Neural progenitor cell (in vitro differentiated cells): ENCODE results near the gene NATD1. TPM values are rescaled to one million over a fixed set of nuclear protein-coding genes. Genes with fewer than 3 reads are reported as not detected.

Source experiments
- DNase-seq: peaks from one replicate; pipeline ENCODE4 v3.0.0-alpha.2; 2016; ENCODE audit warnings: low spot score
- H2AFZ ChIP-seq: fragments of 200-600 bp; sonication (generic); replicated peaks from 2 replicates; pipeline ENCODE4 v1.6.1; 2016; ENCODE audit warnings: antibody characterized with exemption
- H3F3A ChIP-seq: fragments of 200-600 bp; sonication (generic); 2 replicates; pipeline ENCODE4 v1.6.1; 2016; ENCODE audit warnings: antibody characterized with exemption, low read depth
- H3K27ac ChIP-seq: fragments of 200-600 bp; sonication (generic); 2 replicates; pipeline ENCODE4 v1.5.1; 2016; ENCODE audit warnings: mild to moderate bottlenecking
- H3K27me3 ChIP-seq: fragments of 200-600 bp; sonication (generic); 2 replicates; pipeline ENCODE4 v1.6.1; 2016; ENCODE audit warnings: mild to moderate bottlenecking, moderate library complexity
- H3K36me3 ChIP-seq: fragments of 200-600 bp; sonication (generic); 2 replicates; pipeline ENCODE4 v1.5.1; 2016
- H3K4me1 ChIP-seq: fragments of 200-600 bp; sonication (generic); 2 replicates; pipeline ENCODE4 v1.6.1; 2016; ENCODE audit warnings: mixed run types
- H3K4me2 ChIP-seq: fragments of 200-600 bp; sonication (generic); 2 replicates; pipeline ENCODE4 v1.6.1; 2016
- H3K4me3 ChIP-seq: fragments of 200-600 bp; sonication (generic); 2 replicates; pipeline ENCODE4 v1.5.1; 2016
- H3K79me2 ChIP-seq: fragments of 200-600 bp; sonication (generic); 2 replicates; pipeline ENCODE4 v1.6.1; 2016; ENCODE audit warnings: low read depth
- H3K9ac ChIP-seq: fragments of 200-600 bp; sonication (generic); 2 replicates; pipeline ENCODE4 v1.6.1; 2016
- H3K9me3 ChIP-seq: fragments of 200-600 bp; sonication (generic); 2 replicates; pipeline ENCODE4 v1.5.1; 2016; ENCODE audit warnings: low read depth
- H4K20me1 ChIP-seq: fragments of 200-600 bp; sonication (generic); 2 replicates; pipeline ENCODE4 v1.6.1; 2016; ENCODE audit warnings: low read depth
- H3K27ac Mint-ChIP-seq: 3 replicates; pipeline ENCODE4 v1.8.0; 2021; ENCODE audit warnings: mixed read lengths
- H3K27me3 Mint-ChIP-seq: 2 replicates; pipeline ENCODE4 v1.8.0; 2022; ENCODE audit warnings: low read depth, mild to moderate bottlenecking, inconsistent platforms, moderate library complexity, mixed read lengths; ENCODE audit not compliant: insufficient read depth
- H3K36me3 Mint-ChIP-seq: 3 replicates; pipeline ENCODE4 v1.8.0; 2021; ENCODE audit warnings: mixed read lengths
- H3K4me1 Mint-ChIP-seq: 3 replicates; pipeline ENCODE4 v1.8.0; 2021; ENCODE audit warnings: mixed read lengths
- H3K4me3 Mint-ChIP-seq: 3 replicates; pipeline ENCODE4 v1.8.0; 2021; ENCODE audit warnings: mild to moderate bottlenecking, moderate library complexity, mixed read lengths
- H3K9me3 Mint-ChIP-seq: 3 replicates; pipeline ENCODE4 v1.8.0; 2020; ENCODE audit warnings: mixed read lengths
- EZH2 ChIP-seq: fragments of 200-600 bp; sonication (generic); IDR thresholded peaks from 2 replicates; pipeline ENCODE4 v1.6.1; 2017; ENCODE audit warnings: antibody characterized with exemption, mild to moderate bottlenecking, moderate library complexity
- EZH2phosphoT487 ChIP-seq: fragments of 200-600 bp; sonication (generic); IDR thresholded peaks from 2 replicates; pipeline ENCODE4 v1.6.1; 2017; ENCODE audit warnings: antibody characterized with exemption
- total RNA-seq: library from RNA; depleted of rRNA; stranded (reverse); fragments of >200 nt; gene quantifications from 2 replicates; pipeline ENCODE4 v1.2.3, GENCODE V29; 2015; ENCODE audit warnings: low replicate concordance
- TF ChIP-seq, protein P1 (sequence below): fragments of 200-600 bp; sonication (generic); IDR thresholded peaks from 2 replicates; pipeline ENCODE4 v1.5.1; 2017; ENCODE audit warnings: antibody characterized with exemption, mild to moderate bottlenecking

NATD1 gene
- total RNA-seq, 1 donor from 2014 or later: 4.3 TPM

GRCh38 chr17:21263376-21263775 is 10.2 kb upstream of the NATD1 start:
- Mint-ChIP-seq H3K9me3 (no peaks in the 10 kb centered on the region), H3K36me3 (no peaks in the 10 kb centered on the region), H3K4me3 (no peak overlapping the region), H3K27ac (no peak overlapping the region), H3K4me1 (peaks cover 4% of the 10 kb centered on the region), H3K27me3 (peaks cover 13% of the 10 kb centered on the region)
- H3K27me3 ChIP-seq: no peaks in the 10 kb centered on the region
- no peak overlapping the region for H3K4me3 ChIP-seq
- no peaks in the 10 kb centered on the region for H3F3A ChIP-seq
- H3K36me3 ChIP-seq: no peaks in the 10 kb centered on the region
- H3K27ac ChIP-seq: no peak overlapping the region
- TF ChIP-seq EZH2phosphoT487 (no peak), EZH2 (no peak)
- TF ChIP-seq, protein P1, sequence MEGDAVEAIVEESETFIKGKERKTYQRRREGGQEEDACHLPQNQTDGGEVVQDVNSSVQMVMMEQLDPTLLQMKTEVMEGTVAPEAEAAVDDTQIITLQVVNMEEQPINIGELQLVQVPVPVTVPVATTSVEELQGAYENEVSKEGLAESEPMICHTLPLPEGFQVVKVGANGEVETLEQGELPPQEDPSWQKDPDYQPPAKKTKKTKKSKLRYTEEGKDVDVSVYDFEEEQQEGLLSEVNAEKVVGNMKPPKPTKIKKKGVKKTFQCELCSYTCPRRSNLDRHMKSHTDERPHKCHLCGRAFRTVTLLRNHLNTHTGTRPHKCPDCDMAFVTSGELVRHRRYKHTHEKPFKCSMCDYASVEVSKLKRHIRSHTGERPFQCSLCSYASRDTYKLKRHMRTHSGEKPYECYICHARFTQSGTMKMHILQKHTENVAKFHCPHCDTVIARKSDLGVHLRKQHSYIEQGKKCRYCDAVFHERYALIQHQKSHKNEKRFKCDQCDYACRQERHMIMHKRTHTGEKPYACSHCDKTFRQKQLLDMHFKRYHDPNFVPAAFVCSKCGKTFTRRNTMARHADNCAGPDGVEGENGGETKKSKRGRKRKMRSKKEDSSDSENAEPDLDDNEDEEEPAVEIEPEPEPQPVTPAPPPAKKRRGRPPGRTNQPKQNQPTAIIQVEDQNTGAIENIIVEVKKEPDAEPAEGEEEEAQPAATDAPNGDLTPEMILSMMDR: no peak
- H3K9me3 ChIP-seq: no peaks in the 10 kb centered on the region
- no peaks in the 10 kb centered on the region for H3K79me2 ChIP-seq
- no peaks in the 10 kb centered on the region for H3K4me1 ChIP-seq
- no peaks in the 10 kb centered on the region for H4K20me1 ChIP-seq
- no peak for DNase-seq
- no peak overlapping the region for H2AFZ ChIP-seq
- no peak overlapping the region for H3K4me2 ChIP-seq
- no peak overlapping the region for H3K9ac ChIP-seq

GRCh38 chr17:21262259-21262993 is 9.2 kb upstream of the NATD1 start:
- no peak overlapping the region for H3K4me3 ChIP-seq
- H3K27ac Mint-ChIP-seq: no peak overlapping the region
- H3K27me3 ChIP-seq: no peaks in the 10 kb centered on the region
- peaks cover 4% of the 10 kb centered on the region for H3K4me1 Mint-ChIP-seq
- H3K4me1 ChIP-seq: no peaks in the 10 kb centered on the region
- no peak for DNase-seq
- H3K27ac ChIP-seq: no peak overlapping the region
- H3K9me3 ChIP-seq: no peaks in the 10 kb centered on the region
- no peak overlapping the region for H2AFZ ChIP-seq
- no peaks in the 10 kb centered on the region for H3K79me2 ChIP-seq
- no peak overlapping the region for H3K9ac ChIP-seq
- no peak overlapping the region for H3K4me3 Mint-ChIP-seq
- no peaks in the 10 kb centered on the region for H4K20me1 ChIP-seq
- no peaks in the 10 kb centered on the region for H3K36me3 ChIP-seq
- H3K9me3 Mint-ChIP-seq: no peaks in the 10 kb centered on the region
- H3K4me2 ChIP-seq: no peak overlapping the region
- H3F3A ChIP-seq: no peaks in the 10 kb centered on the region
- TF ChIP-seq, protein P1: no peak
- no peak for TF ChIP-seq EZH2phosphoT487
- TF ChIP-seq EZH2: no peak
- peaks cover 16% of the 10 kb centered on the region for H3K27me3 Mint-ChIP-seq
- H3K36me3 Mint-ChIP-seq: no peaks in the 10 kb centered on the region

GRCh38 chr17:21258593-21258992 is 5.4 kb upstream of the NATD1 start:
- Histone ChIP-seq H3K27ac (no peak overlapping the region), H3K4me1 (no peaks in the 10 kb centered on the region), H3K9ac (no peak overlapping the region), H4K20me1 (no peaks in the 10 kb centered on the region), H3K9me3 (no peaks in the 10 kb centered on the region), H3K36me3 (no peaks in the 10 kb centered on the region), H3K4me2 (no peak overlapping the region), H3K4me3 (no peak overlapping the region), H2AFZ (no peak overlapping the region), H3K27me3 (peaks cover 13% of the 10 kb centered on the region), H3F3A (peaks cover 7% of the 10 kb centered on the region), H3K79me2 (no peaks in the 10 kb centered on the region)
- Mint-ChIP-seq H3K27ac (no peak overlapping the region), H3K4me1 (peaks cover 7% of the 10 kb centered on the region), H3K4me3 (no peak overlapping the region), H3K36me3 (no peaks in the 10 kb centered on the region), H3K9me3 (no peaks in the 10 kb centered on the region), H3K27me3 (peaks cover 15% of the 10 kb centered on the region)
- TF ChIP-seq, protein P1: no peak
- no peak for TF ChIP-seq EZH2phosphoT487
- no peak for TF ChIP-seq EZH2
- no peak for DNase-seq
